GM21576 (cell line): ENCODE measurements around the gene LRRC8A.
A peak's percentile ranks its signal among the peaks of the same experiment; 100 is the strongest.
"Not testable (repeated sequence)": the region's sequence is repeated elsewhere in the genome, so short reads cannot be mapped to it uniquely, and the experiment has no call there.

ENCODE experiments used
- ATAC-seq: cut with Tn5 transposase; IDR thresholded peaks from one replicate; pipeline ENCODE4 v1.9.1; 2021; ENCODE audit warnings: mild to moderate bottlenecking, moderate library complexity; ENCODE audit not compliant: unreplicated experiment

Gene LRRC8A

DNA sequence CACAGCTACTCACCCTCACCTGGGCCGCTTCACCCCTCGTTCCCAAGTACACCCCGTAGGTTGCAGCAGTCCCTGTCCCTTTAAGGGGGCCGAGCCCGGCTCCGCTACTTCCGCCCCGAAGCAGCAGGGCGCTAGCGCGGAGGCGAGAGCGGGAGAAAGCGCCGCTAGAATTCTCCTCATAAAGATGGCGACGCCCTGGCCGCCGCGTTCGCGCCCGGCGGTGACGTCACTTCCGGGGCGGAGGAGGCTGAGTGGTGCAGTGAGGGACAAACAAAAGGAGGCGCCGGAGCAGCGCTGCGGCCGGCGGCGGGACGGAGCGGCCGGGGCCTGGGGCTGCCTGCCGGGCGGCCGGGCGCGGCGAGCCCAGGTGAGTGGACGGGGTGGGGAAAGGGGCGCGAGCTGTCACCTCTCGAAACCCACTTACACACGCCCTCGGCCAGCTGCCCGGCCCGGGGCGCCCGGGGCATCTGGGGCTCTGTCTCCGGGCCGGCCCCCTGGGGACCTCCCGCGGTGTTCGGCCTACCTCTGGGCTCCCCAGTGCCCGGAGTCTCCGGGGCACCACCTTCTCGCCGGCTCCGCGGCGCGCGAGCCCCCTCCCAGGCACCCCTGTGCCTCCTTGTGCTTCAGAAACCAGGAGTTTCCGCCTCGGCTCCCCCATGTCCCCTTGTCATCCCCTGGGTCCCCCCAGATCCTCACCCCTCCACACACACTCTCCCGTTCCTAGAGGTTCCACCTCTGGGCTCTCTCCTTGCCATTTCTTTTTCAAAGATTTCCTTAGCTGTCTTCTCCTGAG, at the start of gene LRRC8A, which contains the start of gene KYAT1:
TSS of gene LRRC8A (plus strand) at position 250 of the 793 bp plus-strand sequence. CDS start 25,032 bp downstream, outside the sequence.
TSS of gene KYAT1 (minus strand) at position 67 of the 793 bp plus-strand sequence. CDS start 36,545 bp downstream, outside the sequence.
- peak; percentile 77 for ATAC-seq

DNA sequence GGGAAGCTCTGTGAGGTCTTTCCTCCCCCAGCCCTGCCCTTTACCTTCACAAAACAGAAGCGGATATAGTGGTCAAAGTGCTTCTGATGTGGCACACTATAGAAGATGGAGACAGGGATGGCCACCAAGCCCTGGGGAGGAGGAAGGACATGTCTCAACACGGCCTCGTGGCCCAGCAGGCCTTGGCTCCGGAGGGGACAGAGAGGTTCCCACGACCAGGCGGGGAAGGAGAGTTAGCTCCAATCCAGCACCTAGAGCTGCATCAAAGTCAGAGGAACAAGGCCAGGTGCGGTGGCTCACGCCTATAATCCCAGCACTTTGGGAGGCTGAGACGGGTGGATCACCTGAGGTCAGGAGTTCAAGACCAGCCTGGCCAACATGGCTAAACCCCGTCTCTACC, 48.2 kb upstream of the LRRC8A start:
- ATAC-seq = no peak

DNA sequence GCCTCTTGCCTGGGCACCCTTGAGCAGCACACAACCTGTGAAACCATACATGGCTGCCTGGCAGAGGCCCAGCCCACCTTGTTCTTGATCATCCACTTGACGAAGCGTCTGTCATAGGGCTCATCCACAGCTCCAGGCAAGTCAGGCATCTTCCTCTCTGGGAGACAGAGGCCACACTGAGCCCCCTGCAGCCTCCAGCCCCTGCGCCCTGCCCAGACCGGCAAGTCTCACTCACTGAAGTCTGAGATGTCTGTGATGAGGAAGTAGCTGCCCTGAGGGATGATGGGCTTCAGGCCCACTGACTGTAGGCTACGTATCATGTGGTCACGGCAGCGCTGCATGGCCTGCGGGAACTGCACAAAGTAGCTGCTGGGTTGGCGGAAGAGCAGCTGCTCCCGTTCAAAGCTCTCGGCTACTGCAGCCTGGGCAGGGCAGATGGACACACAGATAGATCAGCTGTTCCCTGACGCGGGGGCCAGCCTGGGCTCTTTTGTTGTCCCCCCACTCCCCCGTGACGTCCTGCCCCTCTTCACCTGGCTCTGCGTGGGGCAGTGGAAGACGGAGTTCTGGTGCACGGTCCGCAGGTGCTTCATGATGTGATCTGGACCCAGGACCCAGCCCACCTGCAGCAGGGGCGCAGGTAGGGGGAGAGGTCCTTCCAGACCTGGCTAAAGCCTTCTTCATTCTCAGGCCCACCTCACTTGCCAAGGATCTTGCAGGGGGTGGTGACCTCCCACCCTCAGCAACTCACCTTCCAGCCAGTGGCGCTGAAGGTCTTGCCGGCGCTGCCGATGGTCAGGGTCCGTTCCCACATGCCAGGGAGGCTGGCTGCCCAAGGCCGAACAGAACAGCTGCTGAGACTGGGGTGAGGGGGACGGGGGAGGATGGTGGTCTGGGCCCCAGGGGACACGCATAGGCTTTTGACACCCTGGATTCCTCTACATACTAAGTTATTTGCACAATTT, 46.4 kb upstream of the LRRC8A start:
- no peak for ATAC-seq

DNA sequence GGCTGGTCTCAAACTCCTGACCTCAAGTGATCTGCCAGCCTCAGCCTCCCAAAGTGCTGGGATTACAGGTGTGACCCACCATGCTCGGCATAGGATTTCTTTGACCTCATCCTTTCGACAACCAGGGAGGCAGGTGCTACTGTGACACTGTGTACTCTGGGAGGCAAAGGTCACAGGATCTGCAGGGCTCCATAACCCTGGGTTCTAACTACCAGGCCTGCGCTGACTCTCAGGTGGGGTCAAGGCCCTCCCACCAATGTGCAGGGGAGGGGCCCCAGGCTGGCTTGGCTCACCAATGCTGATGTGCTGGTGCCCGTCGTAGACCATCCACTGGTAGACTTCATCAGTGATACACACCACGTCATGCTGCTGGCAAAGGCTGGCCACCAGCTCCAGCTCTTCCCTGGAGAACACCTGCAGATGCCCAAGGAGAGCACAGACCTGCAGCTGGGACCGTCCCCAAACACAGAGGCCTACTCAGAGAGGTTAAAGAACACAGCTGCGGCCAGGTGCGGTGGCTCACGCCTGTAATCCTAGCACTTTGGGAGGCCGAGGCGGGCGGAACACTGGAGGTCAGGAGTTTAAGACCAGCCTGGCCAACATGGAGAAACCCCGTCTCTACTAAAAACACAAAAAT, 45.3 kb upstream of the LRRC8A start:
- no peak for ATAC-seq

- ATAC-seq = no peak
Measured at GRCh38 chr9:128838338-128838737, 43.6 kb upstream of the LRRC8A start.

GRCh38 chr9:128840524-128840923, 41.4 kb upstream of the LRRC8A start:
- ATAC-seq = no peak

DNA sequence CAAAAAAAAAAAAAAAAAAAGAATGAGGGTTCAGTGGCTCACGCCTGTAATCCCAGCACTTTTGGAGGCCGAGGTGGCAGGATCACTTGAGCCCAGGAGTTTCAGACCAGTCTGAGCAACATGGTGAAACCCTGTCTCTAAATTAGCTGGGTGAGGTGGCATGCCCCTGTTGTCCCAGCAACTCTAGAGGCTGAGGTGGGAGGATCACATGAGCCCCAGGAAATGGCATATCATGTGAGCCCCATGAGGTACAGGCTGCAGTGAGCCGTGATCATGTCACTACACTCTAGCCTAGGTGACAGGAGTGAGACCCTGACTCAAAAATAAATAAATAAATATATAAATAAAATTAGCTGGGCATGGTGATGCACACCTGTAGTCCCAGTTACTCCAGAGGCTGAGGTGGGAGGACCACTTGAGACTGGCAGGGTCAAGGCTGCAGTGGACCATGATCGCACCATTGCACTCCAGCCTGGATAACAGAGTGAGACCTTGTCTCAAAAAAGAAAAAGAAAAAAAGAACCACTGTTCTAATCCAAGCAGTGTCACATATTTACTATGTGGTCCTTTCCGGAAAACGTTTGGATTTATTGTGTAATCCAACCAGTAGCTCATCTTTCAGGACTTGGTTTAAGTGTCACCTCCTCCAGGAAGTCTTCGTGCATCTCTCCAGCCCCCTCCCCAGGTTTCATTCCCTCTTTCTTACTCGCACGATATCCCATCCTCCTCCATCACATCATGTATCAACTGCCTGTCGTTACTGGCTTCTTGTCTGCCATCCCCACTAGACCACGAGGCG, 40.0 kb upstream of the LRRC8A start:
- ATAC-seq = no peak

DNA sequence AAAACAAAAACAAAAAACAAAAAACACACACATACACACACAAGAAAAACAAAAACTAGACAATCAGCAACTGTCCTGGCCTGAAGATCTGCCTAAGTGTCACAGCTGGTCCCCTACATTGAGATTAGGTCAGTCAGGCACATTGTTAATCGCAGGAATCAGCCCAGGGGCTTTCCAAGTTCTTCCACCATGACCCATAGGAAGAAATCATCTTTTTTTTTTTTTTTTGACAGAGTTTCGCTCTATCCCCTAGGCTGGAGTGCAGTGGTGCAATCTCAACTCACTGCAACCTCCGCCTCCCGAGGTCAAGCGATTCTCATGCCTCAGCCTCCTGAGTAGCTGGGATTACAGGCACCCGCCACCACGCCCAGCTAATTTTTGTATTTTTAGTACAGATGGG, 38.8 kb upstream of the LRRC8A start:
- ATAC-seq = not testable (repeated sequence)

GRCh38 chr9:128845186-128845931, 36.6 kb upstream of the LRRC8A start:
- ATAC-seq = no peak

GRCh38 chr9:128846680-128847030, 35.3 kb upstream of the LRRC8A start:
- ATAC-seq = no peak

- ATAC-seq = no peak
Measured at GRCh38 chr9:128847803-128848202, 34.1 kb upstream of the LRRC8A start.

DNA sequence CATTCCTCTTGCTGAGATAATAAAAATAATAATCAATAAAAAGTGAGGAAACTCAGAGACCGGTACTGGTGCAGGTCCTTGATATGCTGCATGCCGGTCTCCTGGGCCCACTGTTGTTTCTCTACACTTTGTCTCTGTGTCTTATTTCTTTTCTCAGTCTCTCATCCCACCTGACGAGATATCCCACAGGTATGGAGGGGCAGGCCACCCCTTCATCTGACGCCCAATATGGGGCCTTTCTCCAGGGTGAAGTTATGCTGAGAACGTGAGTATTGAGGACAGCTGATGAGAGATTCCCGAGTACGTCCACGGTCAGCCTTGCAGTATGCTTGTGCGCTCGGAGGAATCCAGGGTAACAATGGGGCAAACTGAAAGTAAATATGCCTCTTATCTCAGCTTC, 30.9 kb upstream of the LRRC8A start:
- not testable (repeated sequence) for ATAC-seq

- ATAC-seq = not testable (repeated sequence)
Measured at GRCh38 chr9:128851779-128852600, 29.9 kb upstream of the LRRC8A start.

DNA sequence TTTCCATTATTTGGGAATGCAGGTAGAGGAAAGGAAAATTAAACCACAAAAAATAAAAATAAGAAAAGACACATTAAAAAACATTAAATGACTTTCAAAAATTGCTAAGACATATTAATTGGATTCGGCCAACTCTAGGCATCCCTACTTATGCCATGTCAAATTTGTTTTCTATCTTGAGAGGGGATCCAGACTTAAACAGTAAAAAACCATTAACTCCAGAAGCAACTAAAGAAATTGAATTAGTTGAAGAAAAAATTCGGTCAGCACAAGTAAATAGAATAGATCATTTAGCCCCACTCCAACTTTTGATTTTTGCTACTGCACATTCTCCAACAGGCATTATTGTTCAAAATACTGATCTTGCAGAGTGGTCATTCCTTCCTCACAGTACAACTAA, 29.3 kb upstream of the LRRC8A start:
- not testable (repeated sequence) for ATAC-seq

DNA sequence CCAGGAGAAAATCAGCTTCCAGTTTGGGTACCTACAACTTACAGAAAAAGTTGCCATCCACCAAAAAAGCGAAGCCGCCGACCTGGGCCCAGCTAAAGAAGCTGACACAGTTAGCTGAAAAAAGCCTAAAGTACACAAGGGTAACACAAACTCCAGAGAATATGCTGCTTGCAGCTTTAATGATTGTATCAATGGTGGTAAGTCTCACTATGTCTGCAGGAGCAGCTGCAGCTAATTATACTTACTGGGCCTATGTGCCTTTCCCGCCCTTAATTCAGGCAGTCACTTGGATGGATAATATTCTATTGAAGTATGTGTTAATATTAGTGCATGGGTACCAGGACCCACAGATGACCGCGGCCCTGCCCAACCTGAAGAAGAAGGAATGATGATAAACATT, 27.5 kb upstream of the LRRC8A start:
- not testable (repeated sequence) for ATAC-seq

DNA sequence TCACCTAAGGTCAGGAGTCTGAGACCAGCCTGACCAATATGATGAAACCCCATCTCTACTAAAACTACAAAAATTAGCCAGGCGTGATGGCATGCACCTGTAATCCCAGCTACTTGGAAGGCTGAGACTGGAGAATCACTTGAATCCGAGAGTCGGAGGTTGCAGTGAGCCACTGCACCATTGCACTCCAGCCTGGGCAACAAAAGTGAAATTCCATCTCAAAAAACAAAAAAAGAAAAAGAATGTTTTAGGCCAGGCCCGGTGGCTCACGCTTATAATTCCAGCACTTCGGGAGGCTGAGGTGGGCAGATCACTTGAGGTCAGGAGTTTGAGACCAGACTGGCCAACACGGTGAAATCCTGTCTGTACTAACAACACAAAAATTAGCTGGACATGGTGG, 23.5 kb upstream of the LRRC8A start:
- not testable (repeated sequence) for ATAC-seq

DNA sequence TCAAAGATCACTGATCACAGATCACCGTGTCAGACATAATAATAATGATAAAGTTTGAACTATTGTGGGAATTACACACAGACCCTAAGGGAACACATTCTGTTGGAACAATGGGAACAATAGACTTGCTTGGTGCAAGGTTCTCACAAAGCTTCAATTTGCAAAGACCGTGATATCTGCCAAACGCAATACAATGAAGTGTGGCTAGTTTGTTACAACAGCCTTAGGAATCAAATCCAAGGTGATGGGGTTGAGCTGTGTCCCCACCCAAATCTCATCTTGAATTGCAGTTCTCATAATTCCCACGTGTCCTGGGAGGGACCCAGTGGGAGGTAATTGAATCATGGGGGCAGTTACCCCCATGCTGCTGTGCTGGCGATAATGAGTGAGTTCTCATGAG, 21.0 kb upstream of the LRRC8A start:
- ATAC-seq = no peak

DNA sequence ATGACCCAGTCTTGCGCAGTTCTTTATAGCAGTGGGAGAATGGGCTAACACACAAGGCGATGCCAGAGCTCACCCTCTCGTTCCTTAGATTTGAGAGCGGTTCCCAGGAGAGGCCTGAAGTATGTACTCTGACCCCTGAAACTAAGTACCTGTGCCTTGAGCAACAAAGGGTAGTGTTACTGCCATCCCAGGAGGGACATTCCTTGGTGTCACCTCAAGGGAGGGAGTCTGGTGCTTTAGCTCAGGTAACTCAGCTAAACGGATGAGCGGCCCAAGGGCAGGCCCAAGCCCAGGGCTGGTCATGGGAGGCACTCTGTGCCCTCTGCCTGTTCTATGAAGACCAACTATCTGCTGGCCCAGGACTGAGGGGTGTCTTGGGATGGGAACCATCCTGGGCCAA, 20.4 kb upstream of the LRRC8A start:
- no peak for ATAC-seq

DNA sequence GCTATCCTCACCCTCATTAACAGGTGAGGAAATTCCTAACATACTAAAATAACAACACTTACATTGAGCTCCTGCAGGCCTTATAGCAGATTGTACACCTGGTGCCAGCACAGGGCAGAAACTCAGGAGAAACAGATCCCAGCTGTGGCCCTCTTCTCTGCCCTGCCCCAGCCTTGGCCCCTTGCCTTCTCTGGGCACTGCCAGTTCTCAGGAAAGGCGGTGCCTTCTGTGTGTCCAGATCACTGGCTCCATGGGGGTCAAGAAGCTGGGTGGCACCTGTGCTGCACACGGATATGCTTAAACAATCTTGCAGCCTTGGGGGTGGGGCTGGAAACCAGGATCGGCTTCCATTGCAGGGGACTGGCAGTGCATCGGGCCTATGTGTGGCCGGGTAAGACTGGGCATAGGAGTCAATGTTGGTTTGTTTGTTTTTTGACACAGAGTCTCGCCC, 19.5 kb upstream of the LRRC8A start:
- no peak for ATAC-seq
